NOMO-1 treated with dmso at 0.1 percent for 144 hours (cell line): Measurements from ENCODE around the gene IGSF8.
A peak's percentile ranks its signal among the peaks of the same experiment; 100 is the strongest.

Experiments
- DNase-seq: peaks from one replicate; lab custom pipeline; 2025; ENCODE audit not compliant: unreplicated experiment; lab: John Stamatoyannopoulos, UW

The IGSF8 gene

GRCh38 chr1:160090760-160091159 is 7.7 kb downstream of the IGSF8 start:
- no peak for DNase-seq

GRCh38 chr1:160089883-160090282 is 8.5 kb downstream of the IGSF8 start:
- DNase-seq, result no peak

DNA sequence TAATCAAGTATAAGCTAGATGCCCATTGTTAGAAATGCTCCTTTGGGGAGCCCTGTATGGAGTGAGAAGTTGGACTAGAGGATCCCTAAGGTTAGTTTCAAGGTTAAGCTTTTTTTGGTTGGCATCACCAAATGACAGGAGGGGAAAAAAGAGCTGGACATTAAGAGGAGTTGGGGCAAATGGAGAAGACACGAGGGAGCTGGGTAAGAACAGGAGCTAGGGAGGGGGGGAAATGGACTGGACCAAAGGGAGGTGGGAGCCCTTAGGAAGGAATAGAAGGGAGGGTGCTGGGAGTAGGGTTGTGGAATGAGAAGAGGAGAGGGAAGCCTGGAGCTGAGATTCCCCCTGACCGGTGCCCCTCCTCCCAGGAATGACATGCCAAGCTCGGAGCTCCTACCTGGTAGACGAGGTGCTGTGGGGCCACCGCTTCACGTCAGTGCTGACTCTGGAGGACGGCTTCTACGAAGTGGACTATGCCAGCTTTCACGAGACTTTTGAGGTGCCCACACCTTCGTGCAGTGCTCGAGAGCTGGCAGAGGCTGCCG is 11.2 kb downstream of the IGSF8 start:
- no peak for DNase-seq

GRCh38 chr1:160086456-160086892 is 11.9 kb downstream of the IGSF8 start:
- no peak for DNase-seq

GRCh38 chr1:160085686-160086455 is 12.5 kb downstream of the IGSF8 start:
- peak; percentile 32 for DNase-seq

- no peak for DNase-seq
Observed at GRCh38 chr1:160084771-160085321, 13.6 kb downstream of the IGSF8 start.

GRCh38 chr1:160083968-160084770 is 14.2 kb downstream of the IGSF8 start:
- peak; percentile 9 for DNase-seq

- no peak for DNase-seq
Observed at GRCh38 chr1:160082926-160083325, 15.5 kb downstream of the IGSF8 start.

DNA sequence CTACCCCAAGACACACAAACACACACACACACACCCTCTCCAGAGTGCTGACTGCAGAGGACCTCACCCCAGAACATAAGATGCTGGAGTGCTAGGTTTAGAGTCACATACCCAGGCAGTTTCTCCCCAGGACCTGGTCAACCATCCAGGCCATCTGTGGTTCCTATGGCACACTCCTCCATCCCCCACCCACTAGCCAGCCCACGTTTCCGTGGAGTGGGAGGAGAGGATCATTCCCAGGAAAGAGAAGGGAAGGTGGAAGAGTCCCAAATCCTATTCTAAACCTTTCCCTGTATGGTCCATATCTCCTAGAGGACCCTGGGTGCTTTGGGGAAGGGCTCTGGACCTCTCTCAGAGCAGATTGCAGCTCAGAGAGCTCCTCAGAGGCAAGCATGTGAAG is 15.9 kb downstream of the IGSF8 start:
- DNase-seq, result no peak

- no peak for DNase-seq
Observed at GRCh38 chr1:160081261-160081936, 17.0 kb downstream of the IGSF8 start, which contains the start of gene KCNJ9. TSS of gene KCNJ9 (plus strand) at chr1:160081538. CDS start at chr1:160084031, 2,493 bp downstream.

DNA sequence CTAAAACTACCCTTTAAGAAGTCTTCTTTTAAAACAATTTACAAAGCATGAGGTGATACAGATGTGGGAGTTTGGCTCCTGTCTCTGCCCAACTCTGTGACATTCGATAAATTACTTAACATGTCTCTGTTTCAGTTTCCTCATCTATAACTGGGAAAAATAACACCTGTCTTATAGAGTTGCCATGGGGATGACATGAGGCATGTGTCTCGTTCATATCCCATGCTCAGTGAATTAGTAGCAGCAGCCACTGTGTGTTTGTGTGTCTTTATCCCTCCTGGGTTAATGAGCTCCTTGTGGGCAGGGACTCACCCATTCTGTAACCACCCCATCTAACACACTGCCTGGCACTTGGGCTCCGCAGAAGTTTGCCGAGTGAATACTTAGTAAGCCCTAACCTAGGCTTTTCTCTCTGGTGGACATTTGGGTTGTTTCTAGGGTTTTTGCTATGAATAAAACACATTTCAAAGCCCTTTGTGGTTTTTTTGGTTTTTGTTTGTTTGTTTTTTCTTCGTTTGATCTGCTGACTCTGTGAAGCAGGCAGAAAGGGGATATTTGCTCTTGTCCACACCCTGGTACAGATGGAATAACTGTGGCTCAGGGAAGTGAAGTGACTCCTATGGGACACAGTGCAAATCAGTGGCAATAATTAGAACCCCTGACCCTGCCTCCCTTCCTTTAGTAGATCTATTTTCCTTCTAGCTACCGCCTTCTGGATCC is 17.9 kb downstream of the IGSF8 start:
- no peak for DNase-seq

DNA sequence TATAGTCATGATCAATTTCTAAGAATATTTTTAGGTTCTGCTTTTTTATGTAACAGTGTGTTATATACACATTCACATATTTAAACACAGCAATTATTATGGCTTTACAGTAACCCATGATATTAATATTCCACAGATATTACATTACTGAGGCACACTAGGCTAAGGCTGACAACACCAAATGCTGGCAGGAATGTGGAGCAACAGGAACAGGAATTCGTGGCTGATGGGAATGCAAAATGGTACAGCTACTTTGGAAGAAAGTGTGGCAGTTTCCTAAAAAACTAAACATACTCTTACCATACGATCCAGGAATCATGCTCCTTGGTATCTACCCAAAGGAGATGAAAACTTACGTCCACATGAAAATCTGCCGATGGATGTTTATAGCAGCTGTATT is 19.0 kb downstream of the IGSF8 start:
- no peak for DNase-seq

- peak; percentile 8 for DNase-seq
Observed at GRCh38 chr1:160078512-160079195, 19.8 kb downstream of the IGSF8 start.

GRCh38 chr1:160077486-160077885 is 20.9 kb downstream of the IGSF8 start:
- DNase-seq, result peak; percentile 11

- DNase-seq, result no peak
Observed at GRCh38 chr1:160076295-160076694, 22.1 kb downstream of the IGSF8 start.

GRCh38 chr1:160075836-160076235 is 22.6 kb downstream of the IGSF8 start:
- DNase-seq, result no peak

DNA sequence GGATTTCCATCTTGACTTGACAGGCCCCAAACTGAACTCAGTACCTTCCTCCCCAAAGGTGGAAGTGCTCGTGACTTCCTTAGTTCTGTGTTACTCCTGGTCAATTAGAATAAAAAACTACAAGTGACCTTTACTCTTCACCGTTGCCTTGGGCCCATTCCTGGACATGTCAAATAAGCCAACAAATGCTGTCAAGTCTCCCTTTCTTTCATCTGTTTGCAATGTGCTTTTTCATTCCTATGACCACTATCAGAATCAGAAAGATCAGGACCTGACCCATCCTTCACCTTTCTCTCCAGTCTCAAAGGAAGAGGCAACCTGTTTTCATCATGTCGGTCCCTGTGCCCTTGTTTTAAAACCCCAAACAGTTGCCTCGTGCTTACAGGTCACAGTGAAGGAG is 23.6 kb downstream of the IGSF8 start:
- no peak for DNase-seq

DNA sequence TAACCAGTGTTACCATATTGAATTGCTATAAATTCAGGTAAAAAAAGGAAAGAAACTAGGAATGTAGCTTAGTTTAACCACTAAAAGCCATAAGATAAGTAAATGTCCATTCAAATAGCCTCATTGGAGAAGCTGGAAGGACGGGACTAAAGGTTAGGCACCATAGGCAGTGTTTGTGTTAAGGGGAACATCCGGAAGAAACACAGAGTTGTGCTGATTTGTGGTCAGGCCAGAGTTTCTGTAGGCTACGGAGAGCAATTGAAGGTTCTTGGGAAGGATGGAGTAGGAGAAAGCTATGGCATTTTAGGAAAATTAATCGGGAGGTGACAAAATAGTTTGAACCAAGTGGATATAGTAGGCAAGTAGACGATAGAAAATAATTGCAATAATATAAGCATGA is 27.1 kb downstream of the IGSF8 start:
- DNase-seq, result no peak

GRCh38 chr1:160070243-160071163 is 27.9 kb downstream of the IGSF8 start:
- peak; percentile 79 for DNase-seq
